BE2C (cell line): Measurements from ENCODE around the gene NR3C1.

Experiments used
- DNase-seq: peaks from one replicate; pipeline ENCODE4 v3.0.0-alpha.2; 2020
- H3K27me3 ChIP-seq: fragments of 250-450 bp; sonication (Bioruptor Pico); 2 replicates; pipeline ENCODE4 v1.5.1; 2020; ENCODE audit warnings: mild to moderate bottlenecking
- H3K36me3 ChIP-seq: fragments of 250-450 bp; sonication (Bioruptor Pico); 2 replicates; pipeline ENCODE4 v1.5.1; 2020; ENCODE audit warnings: mild to moderate bottlenecking
- H3K4me1 ChIP-seq: fragments of 250-450 bp; sonication (Bioruptor Pico); 2 replicates; pipeline ENCODE4 v1.5.1; 2020
- H3K4me3 ChIP-seq: 2 replicates; pipeline ENCODE4 v1.5.1; 2011; ENCODE audit warnings: low read depth, low read length
- H3K9me3 ChIP-seq: fragments of 250-450 bp; sonication (Bioruptor Pico); 2 replicates; pipeline ENCODE4 v1.5.1; 2020
- CTCF ChIP-seq: IDR thresholded peaks from 2 replicates; pipeline ENCODE4 v1.5.1; 2012; ENCODE audit warnings: mild to moderate bottlenecking, low read depth, low read length

NR3C1 gene

DNA sequence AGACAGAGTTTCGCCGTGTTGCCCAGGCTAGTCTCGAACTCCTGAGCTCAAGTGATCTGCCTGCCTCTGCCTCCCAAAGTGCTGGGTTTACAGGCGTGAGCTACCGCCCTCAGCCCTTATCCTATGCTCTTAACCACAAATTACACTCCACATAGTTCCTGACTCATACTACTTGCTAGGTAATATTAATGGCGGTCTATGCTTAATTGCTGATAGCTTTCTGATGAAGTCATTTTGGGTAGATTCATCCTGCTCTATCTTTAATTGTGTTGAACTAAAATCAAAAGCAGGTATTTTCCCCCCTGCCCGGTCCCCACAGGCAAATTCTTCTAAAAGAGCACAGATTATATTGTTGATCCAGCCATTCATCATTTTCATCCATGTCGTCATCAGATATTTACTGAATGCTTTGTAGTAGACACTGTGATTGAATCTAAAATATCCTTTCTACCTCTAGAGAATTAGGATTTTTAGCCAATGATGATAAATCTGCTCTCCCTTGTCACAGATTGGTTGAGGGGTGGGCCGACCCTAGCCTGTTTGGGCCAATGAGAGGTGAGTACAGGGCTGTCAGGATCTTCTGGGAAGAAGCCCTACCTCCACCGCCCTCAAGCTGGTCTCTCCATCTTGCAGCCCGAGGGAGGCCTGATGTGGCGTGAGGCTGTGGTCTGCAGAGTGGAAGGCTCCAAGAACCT, 144.8 kb downstream of the NR3C1 start:
- no peaks in the 10 kb centered on the region for H3K36me3 ChIP-seq
- H3K4me3 ChIP-seq = no peak overlapping the region
- no peak for TF ChIP-seq CTCF
- H3K4me1 ChIP-seq = no peaks in the 10 kb centered on the region
- no peaks in the 10 kb centered on the region for H3K27me3 ChIP-seq
- no peak for DNase-seq
- no peaks in the 10 kb centered on the region for H3K9me3 ChIP-seq

DNA sequence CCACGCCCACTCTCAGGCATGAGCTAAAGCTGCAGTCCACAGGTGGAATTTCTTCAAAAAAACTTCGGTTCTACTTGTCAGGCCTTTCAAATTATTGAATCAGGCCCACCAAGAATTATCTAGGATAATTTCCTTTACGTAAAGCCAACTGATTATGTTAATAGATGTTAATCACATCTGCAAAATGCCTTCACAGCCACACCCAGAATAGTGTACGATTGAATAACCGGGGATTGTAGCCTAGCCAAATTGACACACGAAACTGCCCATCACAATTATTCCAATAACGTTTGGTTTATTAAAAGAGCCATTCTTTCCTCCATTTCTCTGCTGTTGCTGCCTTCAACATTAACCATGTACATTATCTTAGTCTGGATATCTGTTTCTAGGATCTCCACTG, 148.7 kb downstream of the NR3C1 start:
- Histone ChIP-seq H3K4me3 (no peak overlapping the region), H3K27me3 (no peaks in the 10 kb centered on the region), H3K36me3 (no peaks in the 10 kb centered on the region), H3K9me3 (no peaks in the 10 kb centered on the region), H3K4me1 (no peaks in the 10 kb centered on the region)
- TF ChIP-seq CTCF = no peak
- no peak for DNase-seq

DNA sequence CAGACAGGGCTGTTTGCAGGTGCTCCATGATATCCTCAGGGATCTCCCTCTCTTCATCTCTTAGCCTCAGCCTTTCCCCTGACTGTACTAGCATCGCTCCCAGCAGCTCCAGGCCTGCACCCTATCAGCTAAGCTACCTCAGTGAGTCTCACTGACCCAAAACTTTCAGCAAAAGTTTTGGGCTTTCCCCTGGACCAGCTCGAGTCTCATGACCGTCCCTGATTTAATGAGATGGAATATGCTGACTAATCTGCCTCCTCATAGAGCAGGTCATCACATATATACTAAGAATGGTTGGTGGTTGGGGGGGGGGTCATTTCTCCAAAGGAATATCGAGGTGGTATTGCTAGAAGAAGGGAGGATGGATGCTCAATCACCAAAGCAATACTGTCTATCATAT, 151.5 kb downstream of the NR3C1 start:
- no peaks in the 10 kb centered on the region; the same call in 1 of the 2 replicates for H3K4me1 ChIP-seq
- no peaks in the 10 kb centered on the region for H3K27me3 ChIP-seq
- H3K9me3 ChIP-seq = no peaks in the 10 kb centered on the region
- no peak for DNase-seq
- H3K4me3 ChIP-seq = no peak overlapping the region
- TF ChIP-seq CTCF = no peak
- no peaks in the 10 kb centered on the region for H3K36me3 ChIP-seq

DNA sequence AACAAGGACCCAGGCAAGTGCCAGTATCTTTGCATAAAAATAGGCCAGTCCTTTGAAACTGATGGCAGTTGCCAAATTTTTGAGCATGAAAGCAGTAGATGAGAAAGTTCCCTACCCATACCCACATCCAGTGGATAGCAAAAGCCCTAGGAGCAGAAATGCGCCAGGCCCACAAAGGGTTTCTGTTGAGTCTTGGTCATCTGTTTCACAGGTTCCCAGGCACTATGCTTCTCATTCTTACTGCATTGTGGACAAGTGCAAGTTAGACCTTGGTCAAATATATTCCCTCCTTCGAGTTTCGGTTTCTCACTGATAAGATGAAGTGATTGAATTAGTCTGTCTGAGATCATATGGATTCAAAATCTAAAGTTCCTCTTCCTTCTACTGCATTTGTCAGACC, 152.3 kb downstream of the NR3C1 start:
- no peak for TF ChIP-seq CTCF
- no peaks in the 10 kb centered on the region for H3K36me3 ChIP-seq
- H3K9me3 ChIP-seq = no peaks in the 10 kb centered on the region
- no peak for DNase-seq
- peaks cover 3% of the 10 kb centered on the region; the same call in 1 of the 2 replicates for H3K4me1 ChIP-seq
- H3K4me3 ChIP-seq = no peak overlapping the region
- no peaks in the 10 kb centered on the region for H3K27me3 ChIP-seq

DNA sequence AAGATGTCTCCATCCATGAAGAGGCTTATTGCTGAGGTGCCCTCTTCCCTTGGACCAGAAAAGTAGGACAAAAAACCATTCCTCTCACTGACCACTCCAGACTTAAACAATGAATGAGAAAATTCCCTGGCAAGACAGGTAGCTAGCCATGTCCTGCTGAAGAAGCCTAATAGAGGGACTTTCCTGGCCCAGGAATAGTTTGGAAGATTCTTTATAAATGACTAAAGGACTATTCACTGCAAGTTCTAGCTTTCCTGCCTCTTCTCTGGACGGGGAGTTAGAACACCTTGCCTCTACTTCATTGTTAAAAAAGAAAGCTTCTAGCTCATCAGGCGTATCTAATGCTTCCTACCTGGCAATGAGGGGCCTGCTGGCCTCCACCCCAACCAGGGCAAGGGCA, 153.6 kb downstream of the NR3C1 start:
- Histone ChIP-seq H3K4me1 (peaks cover 7% of the 10 kb centered on the region), H3K36me3 (no peaks in the 10 kb centered on the region), H3K9me3 (no peaks in the 10 kb centered on the region), H3K27me3 (no peaks in the 10 kb centered on the region), H3K4me3 (no peak overlapping the region)
- no peak for TF ChIP-seq CTCF
- no peak for DNase-seq

- no peaks in the 10 kb centered on the region for H3K36me3 ChIP-seq
- H3K4me3 ChIP-seq = no peak overlapping the region
- H3K27me3 ChIP-seq = no peaks in the 10 kb centered on the region
- H3K4me1 ChIP-seq = peaks cover 7% of the 10 kb centered on the region
- TF ChIP-seq CTCF = no peak
- H3K9me3 ChIP-seq = no peaks in the 10 kb centered on the region
- no peak for DNase-seq
Measured at GRCh38 chr5:143248822-143249579, 154.5 kb downstream of the NR3C1 start.
